SK-N-SH (cell line): ENCODE results near the gene CABLES2. TPM values are rescaled to one million over a fixed set of nuclear protein-coding genes. Genes with fewer than 3 reads are reported as not detected.

Experiments used
- CHD2 ChIP-seq: fragments of 150-350 bp; IDR thresholded peaks from 2 replicates; pipeline ENCODE4 v1.6.1; 2018; ENCODE audit warnings: low read length; ENCODE audit not compliant: partially characterized antibody
- EP300 ChIP-seq, 2 experiments: IDR thresholded peaks; 2 replicates each; pipeline versions ENCODE4 v1.4.0 to v1.6.1; 2012; ENCODE audit warnings: borderline replicate concordance in 1 of 2, low read depth in 1 of 2, low read length in 1 of 2
- FOSL2 ChIP-seq: IDR thresholded peaks from 2 replicates; pipeline ENCODE4 v1.4.0; 2012; ENCODE audit warnings: low read depth, mild to moderate bottlenecking, moderate library complexity, borderline replicate concordance
- FOXM1 ChIP-seq: IDR thresholded peaks from 2 replicates; pipeline ENCODE4 v1.4.0; 2012; ENCODE audit warnings: low read depth, mild to moderate bottlenecking
- GABPA ChIP-seq: IDR thresholded peaks from 2 replicates; pipeline ENCODE4 v1.4.0; 2012; ENCODE audit warnings: low read depth, mild to moderate bottlenecking
- IRF3 ChIP-seq: fragments of 150-350 bp; IDR thresholded peaks from 2 replicates; pipeline ENCODE4 v1.6.1; 2016; ENCODE audit warnings: mild to moderate bottlenecking, low read depth, low read length
- MEF2A ChIP-seq: IDR thresholded peaks from 2 replicates; pipeline ENCODE4 v1.4.0; 2012; ENCODE audit warnings: low read depth, borderline replicate concordance
- NFIC ChIP-seq: IDR thresholded peaks from 2 replicates; pipeline ENCODE4 v1.4.0; 2012; ENCODE audit warnings: borderline replicate concordance
- NRF1 ChIP-seq: IDR thresholded peaks from 2 replicates; pipeline ENCODE4 v1.6.1; 2012; ENCODE audit warnings: low read depth, mild to moderate bottlenecking, low read length
- REST ChIP-seq: IDR thresholded peaks from 2 replicates; pipeline ENCODE4 v1.6.1; 2012; ENCODE audit warnings: mild to moderate bottlenecking, low read depth, low read length, moderate library complexity
- RXRA ChIP-seq: IDR thresholded peaks from 2 replicates; pipeline ENCODE4 v1.4.0; 2012; ENCODE audit warnings: low read depth, mild to moderate bottlenecking, borderline replicate concordance
- SIN3A ChIP-seq: IDR thresholded peaks from 2 replicates; pipeline ENCODE4 v1.6.1; 2012; ENCODE audit warnings: low read depth, mild to moderate bottlenecking, low read length, moderate library complexity, borderline replicate concordance
- SMC3 ChIP-seq: IDR thresholded peaks from 2 replicates; pipeline ENCODE4 v1.6.1; 2012; ENCODE audit warnings: low read depth, low read length, improper control_type of control experiment
- USF1 ChIP-seq: IDR thresholded peaks from 2 replicates; pipeline ENCODE4 v1.4.0; 2012; ENCODE audit warnings: low read depth, borderline replicate concordance
- polyA plus RNA-seq, 3 experiments: library from polyadenylated mRNA; depleted of rRNA; stranded (reverse); fragments of >200 nt; gene quantifications; 2 replicates each; pipeline ENCODE4 v1.2.3, GENCODE V29; 2012
- TF ChIP-seq, protein P1 (sequence below): fragments of 200-600 bp; sonication (generic); IDR thresholded peaks from 2 replicates; pipeline ENCODE4 v1.6.1; 2017; ENCODE audit warnings: antibody characterized with exemption, mild to moderate bottlenecking, moderate library complexity

CABLES2 gene
- polyA plus RNA-seq, 1 of the 3 experiments (the other 2 are of a cell fraction), result 4.8 TPM

GRCh38 chr20:62386383-62387218 is 20.5 kb downstream of the CABLES2 start, which contains the start of gene RPS21 (continued):
- TF ChIP-seq IRF3 (no peak), FOXM1 (no peak), FOSL2 (no peak), EP300 (IDR thresholded peaks at IDR 0.05; ENCODE audit: borderline replicate concordance in 1 of 2, low read depth in 1 of 2, low read length in 1 of 2) (no peak), SIN3A (peak; percentile 91; the same call in 1 of the 2 replicates), SMC3 (no peak), MEF2A (no peak), RXRA (no peak), USF1 (no peak), NRF1 (peak; percentile 77), CHD2 (peak; percentile 85), GABPA (peak; percentile 96), NFIC (no peak), REST (peak; percentile 43; the same call in 1 of the 2 replicates)
- TF ChIP-seq, protein P1, sequence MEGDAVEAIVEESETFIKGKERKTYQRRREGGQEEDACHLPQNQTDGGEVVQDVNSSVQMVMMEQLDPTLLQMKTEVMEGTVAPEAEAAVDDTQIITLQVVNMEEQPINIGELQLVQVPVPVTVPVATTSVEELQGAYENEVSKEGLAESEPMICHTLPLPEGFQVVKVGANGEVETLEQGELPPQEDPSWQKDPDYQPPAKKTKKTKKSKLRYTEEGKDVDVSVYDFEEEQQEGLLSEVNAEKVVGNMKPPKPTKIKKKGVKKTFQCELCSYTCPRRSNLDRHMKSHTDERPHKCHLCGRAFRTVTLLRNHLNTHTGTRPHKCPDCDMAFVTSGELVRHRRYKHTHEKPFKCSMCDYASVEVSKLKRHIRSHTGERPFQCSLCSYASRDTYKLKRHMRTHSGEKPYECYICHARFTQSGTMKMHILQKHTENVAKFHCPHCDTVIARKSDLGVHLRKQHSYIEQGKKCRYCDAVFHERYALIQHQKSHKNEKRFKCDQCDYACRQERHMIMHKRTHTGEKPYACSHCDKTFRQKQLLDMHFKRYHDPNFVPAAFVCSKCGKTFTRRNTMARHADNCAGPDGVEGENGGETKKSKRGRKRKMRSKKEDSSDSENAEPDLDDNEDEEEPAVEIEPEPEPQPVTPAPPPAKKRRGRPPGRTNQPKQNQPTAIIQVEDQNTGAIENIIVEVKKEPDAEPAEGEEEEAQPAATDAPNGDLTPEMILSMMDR, result no peak
